Testis (tissue), 3 donors: ENCODE measurements around the gene TIMM23. TPM values are rescaled to one million over a fixed set of nuclear protein-coding genes. Genes with fewer than 3 reads are reported as not detected.

Experiments
- DNase-seq: peaks from one replicate; pipeline ENCODE4 v3.0.0-alpha.2; 2019
- H3K27ac ChIP-seq, 2 donors: fragments of 200-600 bp; sonication (generic); one replicate each; pipeline ENCODE4 v1.5.1; 2019
- H3K27me3 ChIP-seq: fragments of 200-600 bp; sonication (generic); one replicate; pipeline ENCODE4 v1.5.1; 2019
- H3K36me3 ChIP-seq: fragments of 200-600 bp; sonication (generic); one replicate; pipeline ENCODE4 v1.5.1; 2017; ENCODE audit warnings: low read depth; ENCODE audit errors: missing control alignments
- H3K4me1 ChIP-seq: fragments of 200-600 bp; sonication (generic); one replicate; pipeline ENCODE4 v1.5.1; 2019
- H3K4me3 ChIP-seq, 2 donors: fragments of 200-600 bp; sonication (generic); one replicate each; pipeline ENCODE4 v1.5.1; 2017 to 2019
- H3K9me3 ChIP-seq: fragments of 200-600 bp; sonication (generic); one replicate; pipeline ENCODE4 v1.5.1; 2017
- CTCF ChIP-seq, 3 experiments: fragments of 450-650 bp in 2 of 3; fragments of 200-600 bp in 1 of 3; sonication (generic) in 1 of 3; IDR thresholded peaks; one replicate each; pipeline ENCODE4 v1.5.1; 2016 to 2019; ENCODE audit warnings: antibody characterized with exemption in 3 of 3, mild to moderate bottlenecking in 2 of 3, moderate library complexity in 1 of 3
- POLR2A ChIP-seq: fragments of 450-650 bp; IDR thresholded peaks from one replicate; pipeline ENCODE4 v1.6.1; 2017; ENCODE audit warnings: antibody characterized with exemption, mild to moderate bottlenecking, moderate library complexity
- WGBS, 2 donors: methylation state at CpG; one replicate each; pipeline ENCODE4 v1.1.5; 2018; 5-methylcytosine and 5-hydroxymethylcytosine counted together
- intact Hi-C: fragments of 100-400 bp; cut with DNase I; formaldehyde crosslinking; loops from one replicate; pipeline ENCODE4 v1.15.1; 2023; ENCODE audit warnings: low total_unique reads
- polyA plus RNA-seq: library from polyadenylated mRNA; stranded (reverse); fragments of 350-450 nt; fragmentation: Illumina TruSeq; extraction: RNeasy Lipid Tissue Mini Kit (QIAGEN cat#74804); gene quantifications from one replicate; pipeline ENCODE4 v1.2.3, GENCODE V29; 2014; ENCODE audit warnings: low read depth, low replicate concordance; ENCODE audit not compliant: insufficient read depth
- total RNA-seq, 2 donors: library from RNA; depleted of rRNA; stranded (reverse); fragments of >200 nt; gene quantifications; one replicate each; pipeline ENCODE4 v1.2.3, GENCODE V29; 2016

Gene TIMM23
- total and polyA plus RNA-seq, 3 donors from 2014 or later: 113 to 214 (median 119) TPM

GRCh38 chr10:46031648-46032532, 59.6 kb downstream of the TIMM23 start:
- Histone ChIP-seq H3K9me3 (no peaks in the 10 kb centered on the region), H3K27me3 (no peaks in the 10 kb centered on the region), H3K4me1 (peaks cover 40% of the 10 kb centered on the region), H3K27ac (no peak overlapping the region), H3K4me3 (no peak overlapping the region), H3K36me3 (no peaks in the 10 kb centered on the region)
- DNase-seq: no peak
- WGBS, 2 donors: 69 to 75% methylated on average over 6 of the region's 6 CpGs
- intact Hi-C loops: no loop called here
- TF ChIP-seq CTCF (IDR thresholded peaks at IDR 0.05): no peak
- no peak for TF ChIP-seq POLR2A

GRCh38 chr10:46033602-46034011, 61.3 kb downstream of the TIMM23 start:
- Histone ChIP-seq H3K4me1 (peaks cover 27% of the 10 kb centered on the region), H3K27ac (no peak overlapping the region), H3K27me3 (no peaks in the 10 kb centered on the region), H3K36me3 (no peaks in the 10 kb centered on the region), H3K9me3 (no peaks in the 10 kb centered on the region), H3K4me3 (no peak overlapping the region)
- no peak for DNase-seq
- TF ChIP-seq CTCF (IDR thresholded peaks at IDR 0.05) (no peak), POLR2A (no peak)
- intact Hi-C loops: no loop called here

GRCh38 chr10:46035923-46036849, 63.9 kb downstream of the TIMM23 start:
- 43 to 53% methylated on average over 8 of the region's 8 CpGs for WGBS, 2 donors
- no peak overlapping the region for H3K27ac ChIP-seq
- H3K36me3 ChIP-seq: no peaks in the 10 kb centered on the region
- intact Hi-C loops: no loop called here
- H3K27me3 ChIP-seq: no peaks in the 10 kb centered on the region
- TF ChIP-seq CTCF (IDR thresholded peaks at IDR 0.05) (no peak), POLR2A (no peak)
- peaks cover 14% of the 10 kb centered on the region for H3K4me1 ChIP-seq
- H3K4me3 ChIP-seq: no peak overlapping the region
- H3K9me3 ChIP-seq: no peaks in the 10 kb centered on the region
- DNase-seq: no peak

- Histone ChIP-seq H3K9me3 (no peaks in the 10 kb centered on the region), H3K27me3 (no peaks in the 10 kb centered on the region), H3K36me3 (no peaks in the 10 kb centered on the region), H3K4me3 (no peak overlapping the region), H3K27ac (no peak overlapping the region), H3K4me1 (peaks cover 8% of the 10 kb centered on the region)
- TF ChIP-seq CTCF (IDR thresholded peaks at IDR 0.05) (no peak), POLR2A (no peak)
- intact Hi-C loops: no loop called here
- DNase-seq: no peak
- 87 to 93% methylated on average over 8 of the region's 8 CpGs for WGBS, 2 donors
These were observed 65.0 kb downstream of the TIMM23 start for GRCh38 chr10:46037107-46037825.
